ENCODE results near the gene COMT. TPM values are rescaled to one million over a fixed set of nuclear protein-coding genes. Genes with fewer than 3 reads are reported as not detected.
"Not testable (repeated sequence)": the region's sequence is repeated elsewhere in the genome, so short reads cannot be mapped to it uniquely, and the experiment has no call there.

The COMT gene
- total RNA-seq, 4 donors from 2014 or later = 166 to 214 (median 180) TPM

DNA sequence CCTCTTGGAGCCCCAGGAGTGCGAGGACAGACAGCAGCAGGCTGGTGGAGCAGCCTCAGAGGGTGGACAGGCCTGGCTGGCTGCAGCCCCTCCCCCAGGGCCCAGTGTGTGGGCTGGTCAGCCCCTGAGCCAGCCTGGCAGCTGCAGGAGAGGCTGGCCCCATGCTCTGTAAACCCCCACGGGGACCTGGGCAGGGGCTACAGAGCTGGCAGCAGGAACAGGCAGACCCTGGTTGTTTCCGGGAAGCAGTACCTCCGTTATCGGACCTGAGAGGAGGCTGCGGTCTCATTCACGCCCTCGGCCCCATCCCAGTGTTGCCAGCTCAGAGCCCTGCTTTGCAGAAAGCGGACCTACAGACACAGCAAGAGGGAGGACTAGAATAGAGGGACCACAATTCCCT lies 38.5 kb upstream of the COMT start:
- ATAC-seq (ENCODE audit: low FRiP score) = no peak
- no peak for TF ChIP-seq CTCF (IDR thresholded peaks at IDR 0.05)

GRCh38 chr22:19903513-19903912 lies 38.1 kb upstream of the COMT start:
- ATAC-seq (ENCODE audit: low FRiP score) (no peak), DNase-seq (ENCODE audit: low spot score) (no peak)
- TF ChIP-seq CTCF (IDR thresholded peaks at IDR 0.05) = no peak

More for the DNA sequence above, 38.5 kb upstream of the COMT start:
- no peak for DNase-seq (ENCODE audit: low spot score)

GRCh38 chr22:19904174-19904856 lies 37.3 kb upstream of the COMT start:
- no peak for TF ChIP-seq CTCF (IDR thresholded peaks at IDR 0.05)
- DNase-seq (ENCODE audit: low spot score) = no peak
- no peak for ATAC-seq (ENCODE audit: low FRiP score)

DNA sequence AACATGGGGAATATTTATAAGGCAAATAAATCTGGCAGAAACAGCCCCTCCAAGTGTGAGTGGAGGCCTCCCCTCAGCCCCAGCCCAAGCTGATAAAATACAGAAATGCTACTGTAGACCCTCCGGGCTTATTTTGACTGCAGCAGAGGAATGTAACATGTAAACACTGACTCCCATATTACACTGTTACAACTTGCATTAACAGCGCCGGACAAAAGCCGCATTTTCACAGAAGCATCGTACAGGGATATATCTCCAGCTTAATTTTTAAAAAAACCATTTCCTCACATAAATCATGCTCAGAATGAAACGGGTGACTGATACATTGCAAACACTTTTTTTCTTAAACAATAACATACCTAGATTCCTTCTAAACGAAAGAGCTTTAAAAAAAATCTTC lies 36.6 kb upstream of the COMT start:
- ATAC-seq (ENCODE audit: low FRiP score) (no peak), DNase-seq (ENCODE audit: low spot score) (no peak)
- no peak for TF ChIP-seq CTCF (IDR thresholded peaks at IDR 0.05)

DNA sequence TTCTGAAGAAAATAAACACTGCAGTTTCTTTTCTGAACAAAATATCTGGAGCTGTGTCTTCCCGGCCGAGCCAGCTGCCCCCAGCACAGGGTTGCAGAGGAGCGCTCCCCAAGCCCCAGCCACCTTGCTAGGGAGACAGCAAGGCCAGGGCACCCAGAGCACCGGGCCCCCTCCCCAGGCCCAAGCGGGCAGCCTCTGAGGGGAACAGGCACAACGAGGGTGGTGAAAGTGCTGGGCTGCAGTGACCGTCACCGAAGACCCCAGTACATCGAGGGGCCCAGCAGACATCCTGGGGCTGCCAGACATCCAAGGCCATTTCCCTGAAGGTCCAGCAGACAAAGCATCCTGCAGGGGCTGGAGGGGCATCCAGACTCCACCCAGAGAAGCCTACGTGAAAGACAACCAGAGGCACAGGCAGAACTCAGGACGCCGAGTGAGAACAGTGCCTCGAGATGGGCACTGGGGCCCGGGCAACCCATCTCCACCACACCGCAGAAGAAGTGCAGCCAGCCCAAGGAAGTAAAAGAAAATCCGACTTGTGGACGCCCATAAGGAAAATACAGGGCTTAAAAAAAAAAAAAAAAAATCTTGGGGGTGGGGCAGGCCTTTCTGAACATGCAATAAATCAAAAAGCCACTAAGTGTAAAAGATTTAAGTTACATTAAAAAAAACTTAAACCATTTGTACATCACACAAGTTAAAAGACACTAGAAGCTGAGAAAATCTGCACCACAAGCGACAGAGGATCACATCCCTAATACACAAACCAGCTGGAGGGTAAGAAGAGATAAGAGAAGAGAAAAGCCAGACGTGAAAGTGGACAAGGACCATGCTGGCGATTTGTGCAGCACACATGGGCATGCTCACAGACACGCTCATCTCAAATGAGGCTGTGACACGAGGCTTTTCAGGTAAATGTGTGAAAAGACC lies 36.0 kb upstream of the COMT start:
- TF ChIP-seq CTCF (IDR thresholded peaks at IDR 0.05) = no peak
- ATAC-seq (ENCODE audit: low FRiP score) (no peak), DNase-seq (ENCODE audit: low spot score) (no peak)

DNA sequence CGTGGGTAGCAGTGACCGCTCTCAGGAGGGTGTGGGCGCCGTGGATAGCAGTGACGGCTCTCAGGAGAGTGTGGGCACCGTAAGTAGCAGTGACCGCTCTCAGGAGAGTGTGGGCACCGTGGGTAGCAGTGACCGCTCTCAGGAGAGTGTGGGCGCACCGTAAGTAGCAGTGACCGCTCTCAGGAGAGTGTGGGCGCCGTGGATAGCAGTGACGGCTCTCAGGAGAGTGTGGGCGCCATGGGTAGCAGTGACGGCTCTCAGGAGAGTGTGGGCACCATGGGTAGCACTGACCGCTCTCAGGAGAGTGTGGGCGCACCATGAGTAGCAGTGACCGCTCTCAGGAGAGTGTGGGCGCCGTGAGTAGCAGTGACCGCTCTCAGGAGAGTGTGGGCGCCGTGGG lies 34.7 kb upstream of the COMT start:
- ATAC-seq (ENCODE audit: low FRiP score); DNase-seq (ENCODE audit: low spot score): not testable (repeated sequence)

GRCh38 chr22:19907902-19908301 lies 33.7 kb upstream of the COMT start:
- DNase-seq (ENCODE audit: low spot score); ATAC-seq (ENCODE audit: low FRiP score): not testable (repeated sequence)
